Heart left ventricle (tissue), 13 donors: ENCODE data around the gene NHSL2.

Source experiments
- POLR2A ChIP-seq, 2 donors: fragments of 450-650 bp; IDR thresholded peaks; one replicate each; pipeline ENCODE4 v1.6.1; 2017; ENCODE audit warnings: antibody characterized with exemption in 2 of 2, mild to moderate bottlenecking in 2 of 2, moderate library complexity in 2 of 2
- TF ChIP-seq, protein P1 (sequence below), 12 donors: fragments of 200-600 bp; sonication (generic) in 4 of 12; IDR thresholded peaks; one replicate each; pipeline versions ENCODE4 v1.5.0 to v1.8.0; 2018 to 2022; ENCODE audit warnings: antibody characterized with exemption in 12 of 12, mild to moderate bottlenecking in 5 of 12
- donor health status: ischemic (EF 13 %, LVEDD 7.1; RV severe dilation, severe dysfunction).
- donor health status: DM: no; HTN: yes; CAD: no.
- donor health status: DM: no; HTN: no; CAD: no.
- donor health status: ischemic (EF 25% LVEDD 6.9; RV normal size, moderate dysfunction).
- donor health status: ischemic (EF 25% LVEDD 5.7; RV mildly dilated, moderate dysfunction).
- donor health status: ischemic (EF 35%, LVEDD 5.7; RV mildly dilated, moderate dysfunction).
- donor health status: nonischemic (EF 11% LVEDD 7.7; RV severe dilation, severe dysfunction).
- donor health status: DM: yes; HTN: yes; CAD: no.
- donor health status: PGD.
- donor health status: ischemic (EF 29% LVEDD 5.4; RV normal size, mild dysfunction).
- donor health status: nonischemic (EF 23%, LVEDD 6.1; RV moderate dilation, normal function).

DNA sequence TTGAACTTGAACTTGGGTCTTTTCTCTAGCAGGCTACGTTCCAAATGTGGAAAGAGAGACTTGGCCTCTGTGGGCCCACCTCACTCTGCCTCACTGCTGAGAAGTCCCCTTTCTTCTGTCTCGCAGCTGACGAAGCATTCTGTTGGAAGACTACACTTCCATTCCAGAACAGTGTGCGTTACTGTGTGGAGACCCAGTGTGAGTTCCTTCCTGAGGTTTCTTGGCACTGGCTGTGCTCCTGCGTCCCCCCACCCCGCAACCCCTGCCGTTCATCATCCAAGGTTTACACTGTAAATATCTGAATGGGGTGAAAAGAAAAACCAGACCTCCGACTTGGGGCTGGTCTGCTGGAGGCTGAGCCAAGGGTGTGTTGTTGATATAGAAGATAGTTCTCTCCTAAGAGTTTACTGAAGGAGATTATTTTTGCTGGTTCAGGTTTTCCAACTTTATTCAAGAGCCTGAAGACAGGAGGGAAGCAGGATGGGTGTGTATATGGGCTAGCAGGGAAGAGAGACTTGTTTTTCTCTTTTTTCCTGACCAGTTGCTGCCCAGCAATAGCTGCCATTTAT, 34.7 kb downstream of the NHSL2 start:
- no peak for TF ChIP-seq POLR2A (IDR thresholded peaks at IDR 0.05)
- TF ChIP-seq, protein P1, sequence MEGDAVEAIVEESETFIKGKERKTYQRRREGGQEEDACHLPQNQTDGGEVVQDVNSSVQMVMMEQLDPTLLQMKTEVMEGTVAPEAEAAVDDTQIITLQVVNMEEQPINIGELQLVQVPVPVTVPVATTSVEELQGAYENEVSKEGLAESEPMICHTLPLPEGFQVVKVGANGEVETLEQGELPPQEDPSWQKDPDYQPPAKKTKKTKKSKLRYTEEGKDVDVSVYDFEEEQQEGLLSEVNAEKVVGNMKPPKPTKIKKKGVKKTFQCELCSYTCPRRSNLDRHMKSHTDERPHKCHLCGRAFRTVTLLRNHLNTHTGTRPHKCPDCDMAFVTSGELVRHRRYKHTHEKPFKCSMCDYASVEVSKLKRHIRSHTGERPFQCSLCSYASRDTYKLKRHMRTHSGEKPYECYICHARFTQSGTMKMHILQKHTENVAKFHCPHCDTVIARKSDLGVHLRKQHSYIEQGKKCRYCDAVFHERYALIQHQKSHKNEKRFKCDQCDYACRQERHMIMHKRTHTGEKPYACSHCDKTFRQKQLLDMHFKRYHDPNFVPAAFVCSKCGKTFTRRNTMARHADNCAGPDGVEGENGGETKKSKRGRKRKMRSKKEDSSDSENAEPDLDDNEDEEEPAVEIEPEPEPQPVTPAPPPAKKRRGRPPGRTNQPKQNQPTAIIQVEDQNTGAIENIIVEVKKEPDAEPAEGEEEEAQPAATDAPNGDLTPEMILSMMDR (IDR thresholded peaks at IDR 0.05): no peak
